ENCODE measurements around the gene PSMC2.

DNA sequence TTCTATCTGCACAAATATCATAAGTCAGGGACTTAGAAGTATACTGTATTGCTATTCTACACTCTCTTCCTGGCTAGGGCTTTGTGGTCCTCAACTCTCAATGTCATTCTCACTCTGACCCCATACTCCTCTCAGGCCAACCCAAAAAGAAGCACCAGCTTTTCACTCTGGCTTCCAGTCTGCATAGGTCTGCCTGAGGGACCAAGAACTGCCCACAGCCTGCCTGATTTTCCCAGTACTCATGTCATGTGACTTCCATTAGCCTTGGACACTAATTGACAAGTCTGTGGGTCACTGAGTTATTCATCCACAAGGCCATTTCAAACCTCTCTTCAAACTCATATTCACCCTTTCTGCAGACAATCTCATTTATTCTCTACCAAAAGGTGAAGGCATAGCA is 30.4 kb upstream of the PSMC2 start:
- TF ChIP-seq POLR2A (IDR thresholded peaks at IDR 0.05; ENCODE audit: low read depth, low read length) (no peak), SPI1 (IDR thresholded peaks at IDR 0.05; ENCODE audit: low read depth, low read length) (no peak), POLR2AphosphoS5 (IDR thresholded peaks at IDR 0.05; ENCODE audit: low read depth, low read length) (no peak), PAX5 (IDR thresholded peaks at IDR 0.05; ENCODE audit: insufficient read depth, low read length, severe bottlenecking) (no peak), TAF1 (IDR thresholded peaks at IDR 0.05; ENCODE audit: low read depth, low read length) (no peak)

Data from GM12891 (cell line).